HG03175 (cell line): ENCODE measurements around the gene MAGI2.

Experiments
- ATAC-seq: cut with Tn5 transposase; IDR thresholded peaks from one replicate; pipeline ENCODE4 v1.9.1; 2021; ENCODE audit warnings: mild to moderate bottlenecking, moderate library complexity; ENCODE audit not compliant: unreplicated experiment

MAGI2 gene

DNA sequence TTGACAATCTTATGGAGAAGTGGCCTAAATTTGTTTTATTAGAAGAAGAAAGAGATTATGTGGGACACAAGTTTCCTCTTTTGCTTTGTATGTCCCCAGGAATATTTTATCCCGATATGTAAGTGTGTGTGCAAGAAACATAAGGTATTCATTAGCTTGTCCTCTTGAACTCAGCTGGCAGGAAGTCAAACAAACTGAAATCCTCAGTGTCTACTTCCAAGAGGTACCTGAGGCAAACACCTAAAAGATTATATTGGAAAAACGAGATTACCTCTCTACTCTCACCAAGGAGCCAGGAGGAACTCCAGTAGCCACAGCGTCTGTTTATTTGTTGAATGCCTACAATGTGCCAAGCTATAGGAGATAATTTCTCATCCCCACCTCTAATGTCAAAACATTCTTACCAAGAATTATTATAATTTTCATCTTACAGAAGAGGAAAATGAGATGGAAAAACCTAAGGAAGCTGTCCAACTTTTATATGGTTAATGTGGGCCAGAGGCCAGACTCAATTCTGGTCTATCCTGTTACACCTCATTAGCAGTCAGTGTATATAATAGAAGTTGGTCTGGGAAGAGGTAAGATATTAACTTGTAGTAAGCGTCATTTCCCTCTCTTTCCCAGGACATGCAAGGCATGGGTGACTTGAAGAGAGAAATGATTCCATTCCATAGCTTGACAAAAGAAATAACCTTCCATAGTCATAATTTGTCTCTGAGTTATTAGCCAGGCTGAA lies 692.7 kb downstream of the MAGI2 start:
- ATAC-seq, result no peak

DNA sequence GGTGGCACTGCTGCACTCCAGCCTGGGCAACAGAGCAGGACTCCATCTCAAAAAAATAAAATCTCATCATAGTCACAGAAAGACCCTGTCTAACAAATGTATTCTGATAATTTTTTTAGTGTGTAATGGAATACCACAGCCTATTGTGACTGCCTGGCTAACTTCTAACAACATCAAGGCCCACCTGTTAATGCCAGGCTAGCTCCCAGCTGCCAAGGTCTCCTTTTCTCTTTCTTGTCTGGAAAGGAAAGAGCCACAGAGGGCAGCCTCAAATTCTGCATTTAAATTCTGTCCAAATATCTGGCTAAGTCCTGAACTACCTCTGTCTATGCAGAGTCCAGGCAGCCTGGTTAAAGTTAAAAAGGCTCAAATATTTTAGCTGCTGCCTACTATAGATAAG lies 700.9 kb downstream of the MAGI2 start:
- ATAC-seq, result no peak

DNA sequence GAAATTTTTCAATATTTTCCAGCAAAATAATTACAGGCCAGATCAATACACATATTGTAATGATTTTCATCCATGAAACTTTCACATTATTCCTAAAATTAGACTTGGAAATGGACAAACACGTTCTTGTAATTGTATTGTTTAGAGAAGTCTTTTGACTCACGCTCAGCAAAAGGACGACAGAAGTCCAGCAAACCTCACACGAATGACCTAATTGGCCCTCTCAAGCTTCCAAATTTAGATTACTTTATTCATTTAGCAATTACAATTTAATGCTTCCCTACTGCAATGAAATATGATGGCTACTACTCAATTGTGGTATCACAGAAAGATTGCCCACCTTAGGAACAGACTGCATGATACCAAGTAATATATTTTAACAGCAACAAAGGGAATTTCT lies 702.2 kb downstream of the MAGI2 start:
- ATAC-seq, result no peak

DNA sequence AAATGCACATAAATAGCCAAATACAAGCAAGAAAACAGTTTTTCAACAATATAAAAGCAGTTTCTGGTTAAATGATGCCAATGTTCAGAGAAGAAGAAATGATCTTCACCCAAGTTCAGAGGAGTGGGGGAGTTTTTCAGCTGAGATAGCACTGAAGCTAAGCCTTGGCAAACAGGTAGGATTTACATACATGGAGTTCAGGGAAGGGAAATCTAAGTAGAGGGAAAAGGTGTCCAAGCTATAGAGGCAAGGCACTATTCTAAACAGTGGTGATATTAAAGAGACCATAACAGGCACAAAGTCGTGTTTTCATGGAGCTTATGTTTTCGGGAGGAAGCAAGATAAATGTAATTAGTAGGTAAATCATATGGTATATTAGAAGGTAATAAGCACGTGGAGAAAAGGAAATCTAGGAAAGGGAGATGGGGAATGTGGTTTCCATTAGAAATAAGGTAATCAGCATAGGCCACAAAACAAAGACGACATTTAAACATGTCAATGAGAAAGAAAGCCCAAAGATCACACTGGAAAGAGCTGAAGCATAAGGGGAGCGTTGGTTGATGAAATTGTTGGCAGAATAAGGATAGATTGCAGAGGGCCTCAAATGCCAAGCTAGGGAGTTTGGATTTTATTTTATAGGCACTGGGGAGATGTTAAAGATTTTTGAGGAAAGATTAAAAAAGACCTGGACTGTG lies 704.3 kb downstream of the MAGI2 start:
- ATAC-seq, result no peak

DNA sequence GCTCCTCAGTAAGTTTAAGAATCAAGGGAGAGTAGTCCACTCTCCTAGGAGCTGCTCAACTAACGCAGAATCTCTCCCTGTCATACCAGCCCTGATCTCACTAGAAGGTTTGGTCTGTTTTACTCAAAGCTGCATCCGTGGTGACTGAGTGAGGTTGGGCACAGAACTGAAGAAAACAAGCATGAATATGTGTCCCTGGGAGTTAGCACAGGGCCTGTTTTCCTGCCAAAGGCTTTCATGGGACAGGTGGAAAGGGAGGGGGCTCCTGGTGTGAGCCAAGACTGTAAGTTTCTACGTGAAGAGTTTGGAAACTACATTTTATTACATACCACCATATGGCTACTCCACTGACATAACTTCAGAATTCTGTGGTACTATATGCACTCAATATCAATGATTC lies 705.9 kb downstream of the MAGI2 start:
- no peak for ATAC-seq

DNA sequence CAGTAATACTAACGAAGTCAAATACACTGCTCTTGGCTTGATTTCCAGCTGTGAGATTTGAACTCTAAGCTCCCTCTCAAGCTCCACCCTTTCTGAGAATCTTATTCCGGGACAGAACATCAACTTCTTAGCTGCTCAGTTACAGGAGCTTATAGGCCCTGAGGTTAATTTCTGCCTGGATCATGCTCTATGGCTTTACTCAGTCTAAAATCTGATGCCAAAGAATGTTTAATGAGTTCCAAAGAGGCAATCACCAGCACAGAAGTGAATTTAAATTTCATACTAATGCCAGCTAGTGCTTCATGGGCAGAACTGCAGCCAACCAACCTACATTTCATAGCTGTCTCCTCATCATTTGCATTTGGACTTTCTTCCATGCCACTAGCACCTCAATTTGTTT lies 707.2 kb downstream of the MAGI2 start:
- ATAC-seq, result no peak

DNA sequence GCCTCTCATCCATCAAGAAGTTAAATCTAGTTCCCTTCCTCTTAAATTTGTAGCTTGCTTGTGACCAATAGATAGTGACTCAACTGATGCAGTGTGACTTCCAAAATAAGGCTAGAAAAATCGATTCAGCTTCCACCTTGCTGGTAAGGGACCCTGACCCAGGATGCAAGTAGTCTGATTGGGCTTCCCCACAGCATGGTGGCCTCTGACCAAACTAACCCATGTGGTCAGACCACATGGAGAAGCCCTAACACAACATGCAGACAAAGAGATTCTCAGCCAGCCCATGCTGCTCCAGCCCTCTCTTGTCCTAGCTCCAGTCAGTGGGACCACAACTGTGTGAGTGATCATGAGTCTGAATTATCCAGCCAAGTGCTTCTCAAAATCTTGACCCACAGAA lies 710.8 kb downstream of the MAGI2 start:
- no peak for ATAC-seq

DNA sequence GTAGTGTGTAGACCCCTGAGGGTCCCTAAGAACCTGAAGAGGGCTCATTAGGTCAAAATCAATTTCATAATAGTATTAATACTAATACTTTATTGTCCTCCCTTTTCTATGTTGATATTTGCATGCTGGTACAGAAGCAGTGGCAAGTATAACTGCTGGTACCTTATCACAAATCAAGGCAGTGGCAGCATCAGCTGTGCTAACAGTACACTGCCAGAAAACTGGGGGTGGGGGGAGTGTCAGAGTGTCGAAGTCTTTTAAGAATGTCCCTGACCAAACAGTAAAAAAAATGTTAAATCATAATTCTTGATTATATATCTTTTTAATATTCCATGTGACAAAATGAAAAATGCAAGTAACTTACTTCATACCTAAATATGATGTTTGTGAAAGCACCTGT lies 716.9 kb downstream of the MAGI2 start:
- no peak for ATAC-seq

DNA sequence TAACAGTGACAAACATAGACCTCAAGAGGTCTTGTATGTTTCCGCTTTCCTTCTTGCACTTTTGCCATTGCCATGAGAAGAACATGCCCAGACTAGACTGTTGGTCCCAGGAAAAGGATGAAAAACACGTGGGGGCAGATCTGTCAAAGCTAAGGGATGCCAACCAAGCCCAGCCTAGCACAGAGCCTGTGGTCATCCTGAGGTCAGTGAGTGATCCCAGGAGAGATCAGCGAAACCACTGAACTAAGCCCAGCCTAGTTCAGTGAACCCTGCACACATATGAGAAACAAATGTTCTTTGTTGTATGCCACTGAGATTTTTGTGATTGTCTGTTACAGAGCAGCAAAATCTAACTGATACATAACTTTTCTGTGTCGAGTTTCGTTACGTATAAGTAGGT lies 718.8 kb downstream of the MAGI2 start:
- ATAC-seq, result no peak

DNA sequence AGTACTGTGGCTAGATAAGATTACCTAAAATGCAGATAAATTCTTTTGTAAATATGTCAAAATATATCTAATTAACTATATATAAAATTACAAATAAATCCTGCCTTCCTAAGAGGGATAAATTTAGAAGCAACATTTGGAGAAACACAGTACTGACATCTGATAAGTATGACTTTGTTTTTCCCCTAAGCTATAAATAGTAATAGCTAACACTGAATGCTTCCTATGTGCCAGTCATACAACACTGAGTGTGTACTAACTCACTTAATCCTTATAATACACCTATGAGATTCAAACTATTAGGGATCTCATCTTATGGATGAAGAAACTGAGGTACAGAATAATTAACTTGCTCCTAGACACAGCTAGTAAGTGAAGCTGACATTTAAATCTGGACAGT lies 733.4 kb downstream of the MAGI2 start:
- ATAC-seq, result no peak

DNA sequence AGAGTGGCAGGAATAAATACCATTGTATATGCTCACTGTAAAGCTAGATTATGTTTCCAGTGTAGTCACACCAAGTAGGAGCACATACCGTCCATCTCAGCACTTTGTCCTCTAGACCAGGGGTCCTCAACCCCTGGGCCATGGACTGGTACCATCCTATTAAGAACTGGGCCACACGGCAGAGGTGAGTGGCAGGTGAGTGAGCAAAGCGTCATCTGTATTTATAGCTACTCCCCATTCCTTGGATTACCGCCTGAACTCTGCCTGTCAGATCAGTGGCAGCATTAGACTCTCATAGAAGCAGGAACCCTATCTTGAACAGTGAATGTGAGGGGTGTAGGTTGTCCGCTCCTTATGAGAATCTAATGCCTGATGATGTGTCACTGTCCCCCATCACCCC lies 735.3 kb downstream of the MAGI2 start:
- no peak for ATAC-seq

DNA sequence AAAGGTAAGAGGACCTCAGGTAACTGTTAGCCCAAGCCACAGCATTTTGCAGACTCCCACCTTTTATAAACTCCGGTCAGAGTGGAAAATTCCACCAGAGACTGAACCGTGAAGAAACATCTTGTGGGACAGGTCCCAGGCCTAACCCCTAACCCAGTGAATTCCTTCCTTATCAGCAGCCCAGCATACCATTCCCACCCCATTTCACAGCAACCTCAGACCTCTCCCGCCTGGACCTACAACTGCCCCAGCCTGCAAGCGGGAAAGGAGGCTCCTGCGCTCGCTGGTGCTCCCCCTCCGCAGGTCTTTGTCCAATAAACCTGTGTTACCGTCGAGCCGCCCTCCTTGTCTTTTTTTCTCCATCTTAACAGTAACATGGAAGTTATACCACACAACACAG lies 736.6 kb downstream of the MAGI2 start:
- ATAC-seq, result no peak

DNA sequence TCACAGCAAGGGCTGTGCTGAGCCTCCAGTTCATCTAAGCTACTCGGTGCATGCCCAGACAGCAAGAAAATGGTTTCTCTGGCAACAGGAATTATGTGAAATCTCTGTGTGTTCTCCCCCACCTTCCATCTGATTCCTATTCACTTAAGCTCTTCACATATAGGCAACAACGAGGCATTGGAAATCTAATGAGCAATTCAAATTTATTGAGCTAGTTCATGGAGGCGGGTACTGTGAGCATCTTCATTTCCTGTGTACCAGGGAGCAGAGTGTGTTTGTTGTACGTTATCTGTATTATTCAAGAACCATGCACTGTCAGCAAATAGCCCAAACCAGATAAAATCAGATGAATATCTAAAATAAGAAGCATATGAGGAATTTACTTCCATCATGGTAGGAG lies 739.1 kb downstream of the MAGI2 start:
- no peak for ATAC-seq

DNA sequence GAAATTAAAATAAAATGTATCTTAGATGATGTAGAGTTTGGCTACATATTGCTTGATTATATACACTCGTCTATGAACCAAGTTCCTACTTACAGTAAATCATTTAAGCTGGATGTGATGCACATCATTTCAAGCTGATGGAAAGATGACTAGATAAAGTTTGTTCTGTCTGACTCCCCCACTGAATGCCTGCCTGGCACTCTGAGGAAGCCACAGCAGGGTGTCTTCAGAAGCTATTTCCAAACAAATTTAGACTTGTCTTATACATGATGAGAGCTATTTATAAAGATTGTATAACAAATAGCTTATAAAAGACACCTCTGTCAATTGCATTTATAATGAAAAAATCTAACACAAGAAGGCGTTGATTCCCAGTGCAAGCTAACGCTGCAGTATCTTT lies 741.4 kb downstream of the MAGI2 start:
- ATAC-seq, result no peak

DNA sequence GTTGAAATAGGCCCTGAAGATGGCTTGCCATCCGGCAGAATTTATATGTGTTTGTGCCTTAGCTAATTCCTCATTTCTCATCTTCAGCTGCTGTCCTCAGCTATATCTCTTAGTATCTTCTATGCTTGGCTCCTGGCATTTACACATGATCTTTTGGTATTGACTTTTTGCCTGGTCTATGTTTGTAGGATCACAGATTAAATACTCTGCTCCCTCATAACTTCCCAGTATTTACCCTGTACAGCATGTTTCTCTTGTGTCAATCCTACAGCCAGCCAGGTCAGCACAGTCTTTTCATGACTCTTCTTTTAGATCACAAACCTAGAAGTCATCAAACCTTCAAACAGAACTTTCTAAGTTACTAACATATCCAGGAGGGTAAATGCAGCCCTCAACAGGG lies 743.8 kb downstream of the MAGI2 start:
- no peak for ATAC-seq

DNA sequence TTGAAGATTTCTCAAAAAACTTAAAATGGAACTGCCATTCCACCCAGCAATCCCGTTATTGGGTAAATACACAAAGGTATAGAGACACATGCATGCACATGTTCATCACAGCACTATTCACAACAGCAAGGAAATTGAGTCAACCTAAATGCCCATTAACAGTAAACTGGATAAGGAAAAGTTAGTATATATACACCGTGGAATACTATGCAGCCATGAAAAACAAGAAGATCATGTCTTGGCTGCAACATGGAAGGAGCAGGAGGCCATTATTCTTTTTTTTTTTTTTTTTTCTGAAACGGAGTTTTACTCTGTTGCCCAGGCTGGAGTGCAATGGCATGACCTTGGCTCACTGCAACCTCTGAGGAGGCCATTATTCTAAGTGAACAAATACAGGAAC lies 749.0 kb downstream of the MAGI2 start:
- no peak for ATAC-seq

DNA sequence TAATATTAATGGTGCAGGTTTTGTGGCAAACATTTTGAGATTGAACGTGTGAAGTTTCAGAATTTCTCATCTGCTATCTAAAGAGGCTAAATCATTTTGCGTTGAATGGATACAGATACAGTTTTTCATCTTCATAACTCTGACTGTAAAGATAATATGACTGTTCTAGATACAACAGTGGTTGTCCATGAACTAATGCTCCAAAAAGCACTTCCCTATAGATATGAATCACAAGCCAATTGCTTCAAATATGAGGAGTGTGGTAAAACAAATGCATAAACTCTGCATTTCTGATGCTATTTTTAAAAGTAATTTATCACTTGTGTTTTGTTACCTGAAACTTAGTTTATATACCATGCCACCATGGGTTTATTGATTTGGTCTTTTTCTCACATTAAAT lies 750.1 kb downstream of the MAGI2 start:
- no peak for ATAC-seq

DNA sequence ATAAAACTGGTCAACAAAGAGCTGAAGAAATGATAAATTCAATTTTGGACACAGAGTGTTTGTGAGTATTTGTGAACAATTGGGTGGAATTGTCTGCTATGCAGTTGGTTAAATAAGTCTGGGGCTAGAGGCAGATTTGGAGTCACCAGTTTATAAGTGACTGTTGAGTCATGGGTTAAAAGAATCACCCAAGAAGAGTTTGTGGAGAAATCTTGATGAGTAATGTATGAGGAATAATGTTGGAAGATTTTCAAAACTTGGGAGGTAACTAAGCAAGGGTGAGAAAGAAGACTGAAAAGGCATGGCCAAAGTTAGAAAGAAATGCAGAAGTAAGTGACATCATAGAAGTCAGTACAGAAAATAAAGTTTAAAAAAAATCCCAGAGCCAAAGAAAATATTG lies 750.7 kb downstream of the MAGI2 start:
- no peak for ATAC-seq

DNA sequence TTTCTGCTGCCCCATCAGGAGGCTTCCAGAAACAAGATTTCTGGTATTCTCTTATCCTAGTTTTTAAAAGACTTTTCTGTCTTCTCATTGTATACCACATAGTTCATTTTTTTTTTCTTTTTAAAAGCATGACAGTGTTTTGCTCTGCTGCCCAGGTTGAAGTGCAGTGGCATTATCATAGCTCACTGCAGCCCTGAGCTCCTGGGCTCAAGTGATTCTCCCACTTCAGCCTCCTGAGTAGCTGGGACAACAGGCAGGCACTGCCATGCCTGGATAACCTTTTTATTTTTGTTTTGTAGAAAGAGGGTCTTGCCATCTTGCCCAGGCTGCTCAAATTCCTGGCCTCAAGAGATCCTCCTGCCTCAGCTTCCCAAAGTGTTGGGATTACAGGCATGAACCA lies 757.6 kb downstream of the MAGI2 start:
- no peak for ATAC-seq

DNA sequence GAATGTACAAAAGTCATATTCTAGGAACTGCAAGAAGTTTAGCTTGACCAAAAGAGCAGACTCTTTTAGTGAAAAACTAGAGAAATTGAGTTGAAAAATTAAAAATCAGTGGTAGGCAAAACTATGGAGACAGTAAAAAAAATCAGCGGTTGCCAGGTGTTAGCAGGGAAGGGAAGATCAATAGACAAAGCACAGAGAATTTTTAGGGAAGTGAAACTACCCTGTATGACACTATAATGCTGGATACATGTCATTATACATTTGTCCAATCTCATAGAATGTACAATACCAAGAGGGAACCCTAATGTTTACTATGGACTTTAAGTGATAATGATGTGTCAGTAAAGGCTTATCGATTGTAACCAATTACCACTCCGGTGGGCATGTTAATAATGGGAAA lies 761.9 kb downstream of the MAGI2 start:
- ATAC-seq, result no peak

DNA sequence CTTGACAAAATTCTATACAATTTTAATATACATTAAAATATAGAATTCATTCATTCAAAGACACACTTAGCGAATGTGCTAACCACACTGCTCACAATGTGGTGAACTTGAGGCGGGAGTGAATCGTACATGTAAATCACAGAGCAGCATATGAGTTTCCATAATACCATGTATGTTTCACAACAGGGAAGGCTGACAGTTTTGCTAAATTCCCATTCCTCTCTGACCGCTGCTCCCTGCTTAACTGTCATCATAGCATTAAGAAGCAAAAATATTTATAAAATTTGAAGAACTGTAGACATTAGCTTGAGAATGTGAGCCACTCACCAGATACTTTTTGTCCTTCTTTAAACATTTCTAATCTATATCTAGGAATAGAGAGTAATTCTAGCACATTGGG lies 763.3 kb downstream of the MAGI2 start:
- no peak for ATAC-seq

DNA sequence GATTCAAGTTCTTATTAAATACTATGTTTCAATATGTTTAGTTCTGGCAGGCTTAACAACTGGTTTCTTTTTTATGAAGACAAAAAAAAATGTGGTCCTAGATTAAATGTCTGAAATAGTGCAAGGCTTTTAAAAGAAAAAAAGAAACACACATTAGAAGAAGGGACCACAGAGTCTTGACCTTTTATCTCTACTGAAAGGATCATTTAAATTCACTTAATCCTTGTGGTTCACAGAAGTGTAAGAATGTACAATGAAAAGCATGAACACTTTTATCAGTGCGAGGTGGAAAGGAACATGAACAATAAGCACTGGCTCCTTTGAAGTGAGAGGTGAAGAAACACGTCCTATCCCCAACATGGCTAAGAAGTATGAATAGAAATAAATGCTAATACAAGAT lies 765.1 kb downstream of the MAGI2 start:
- ATAC-seq, result no peak

DNA sequence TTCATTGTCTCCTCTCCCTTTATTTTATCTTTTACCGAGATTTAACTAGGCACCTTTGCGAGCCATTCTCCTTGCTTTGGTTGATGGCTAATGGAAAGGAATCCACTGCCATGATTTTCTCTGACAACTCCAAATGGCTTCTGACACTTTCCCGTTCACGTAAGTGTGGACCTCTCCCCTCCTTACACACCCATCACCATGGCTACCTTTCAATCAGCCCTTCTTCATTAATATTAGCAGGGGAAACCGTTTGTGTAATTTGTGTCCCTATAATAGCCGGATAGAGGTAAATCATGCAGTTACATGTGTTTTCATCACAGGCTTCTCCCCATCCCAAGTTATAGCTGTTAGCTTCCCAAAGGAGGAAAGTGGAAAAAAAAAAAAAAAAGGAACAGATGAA lies 767.3 kb downstream of the MAGI2 start:
- ATAC-seq, result no peak
